Measurements from ENCODE around the gene TMEM41B.
"Not testable (repeated sequence)": the region's sequence is repeated elsewhere in the genome, so short reads cannot be mapped to it uniquely, and the experiment has no call there.

The TMEM41B gene

GRCh38 chr11:9259981-9260837 is 54.2 kb downstream of the TMEM41B start:
- DNase-seq (ENCODE audit: low read depth) = no peak

DNA sequence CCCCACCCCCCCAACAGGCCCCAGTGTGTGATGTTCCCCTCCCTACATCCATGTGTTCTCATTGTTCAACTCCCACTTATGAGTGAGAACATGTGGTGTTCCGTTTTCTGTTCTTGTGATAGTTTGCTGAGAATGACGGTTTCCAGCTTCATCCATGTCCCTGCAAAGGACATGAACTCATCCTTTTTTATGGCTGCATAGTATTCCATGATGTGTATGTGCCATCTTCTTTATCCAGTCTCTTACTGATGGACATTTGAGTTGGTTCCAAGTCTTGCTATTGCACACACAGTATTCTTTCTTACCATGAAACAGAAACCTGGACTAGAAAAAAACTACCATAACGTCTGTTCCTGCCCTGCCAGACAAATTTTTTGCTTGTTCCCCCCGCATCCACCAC is 56.1 kb downstream of the TMEM41B start:
- DNase-seq (ENCODE audit: low read depth) = not testable (repeated sequence)

DNA sequence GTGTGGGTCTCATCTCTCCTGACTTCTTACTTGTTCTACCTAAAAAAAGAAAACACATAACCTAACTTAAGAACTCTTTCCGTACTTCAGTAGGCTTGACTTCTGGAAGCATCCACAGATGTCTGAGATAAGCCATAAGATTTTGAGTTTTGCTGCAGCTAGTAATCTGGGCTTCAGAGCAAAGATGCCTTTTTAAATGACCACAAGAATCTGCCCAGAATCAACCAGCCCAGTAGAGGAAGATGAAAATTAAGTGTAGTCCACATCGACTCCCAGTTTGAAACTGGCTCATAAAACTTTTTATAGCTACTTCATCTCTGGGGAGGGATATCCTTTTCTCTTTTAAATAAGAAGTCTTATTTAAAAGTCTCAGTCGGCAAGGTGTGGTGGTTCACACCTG is 60.0 kb downstream of the TMEM41B start:
- DNase-seq (ENCODE audit: low read depth) = no peak

DNA sequence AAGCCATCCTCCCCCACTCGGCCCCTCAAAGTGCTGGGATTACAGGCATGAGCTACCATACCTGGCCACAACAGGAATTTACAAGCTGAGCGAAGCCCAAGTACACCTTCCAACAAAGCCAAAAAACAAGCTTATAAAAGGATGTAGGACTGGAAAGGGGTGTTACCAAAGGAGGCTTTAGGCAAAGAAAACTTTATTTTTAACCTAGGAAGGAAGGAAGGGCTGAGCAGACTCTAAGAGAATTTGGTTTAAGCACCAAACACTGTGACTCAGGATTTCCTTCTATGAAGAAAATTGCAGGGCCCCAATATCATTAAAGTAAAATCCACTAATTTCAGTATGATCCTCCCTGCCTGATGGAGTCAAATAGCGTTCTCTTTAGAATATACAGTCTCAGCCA is 61.3 kb downstream of the TMEM41B start:
- DNase-seq (ENCODE audit: low read depth) = no peak

DNA sequence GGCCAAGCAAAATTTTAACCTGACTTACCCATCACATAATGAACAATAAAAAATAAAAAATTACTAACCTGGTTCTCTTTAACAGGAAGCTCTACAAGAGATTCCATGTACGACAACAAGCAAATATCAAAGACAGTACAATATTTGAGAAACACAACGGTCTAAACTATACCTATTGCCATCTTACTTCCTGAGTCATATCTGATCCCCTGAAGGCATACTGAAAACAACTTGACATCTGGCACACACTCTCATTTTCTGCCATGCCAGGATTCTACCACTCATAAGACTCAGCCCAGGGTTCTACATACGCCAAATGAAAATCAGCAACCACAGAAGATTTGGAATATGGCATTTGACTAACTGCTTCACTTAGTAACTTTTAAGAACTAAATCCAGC is 63.1 kb downstream of the TMEM41B start:
- DNase-seq (ENCODE audit: low read depth) = no peak

GRCh38 chr11:9250139-9250582 is 64.2 kb downstream of the TMEM41B start:
- no peak for DNase-seq (ENCODE audit: low read depth)

- no peak for DNase-seq (ENCODE audit: low read depth)
These were observed 65.1 kb downstream of the TMEM41B start for GRCh38 chr11:9249252-9249651.

DNA sequence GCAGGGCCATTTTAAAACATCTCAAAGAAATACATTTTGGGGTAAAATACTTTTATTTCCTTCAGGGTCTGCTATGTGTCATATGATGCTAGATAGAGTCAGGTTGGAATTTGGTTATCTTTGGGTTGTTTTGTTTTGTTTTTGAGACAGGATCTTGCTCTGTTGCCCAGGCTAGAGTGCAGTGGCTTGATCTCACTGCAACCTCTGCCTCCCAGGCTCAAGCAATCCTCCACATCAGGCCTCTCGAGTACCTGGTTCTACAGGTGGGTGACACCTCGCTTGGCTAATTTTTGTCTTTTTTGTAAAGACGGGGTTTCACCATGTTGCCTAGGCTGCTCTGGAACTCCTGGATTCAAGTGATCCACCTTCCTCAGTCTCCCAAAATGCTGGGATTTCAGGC is 66.5 kb downstream of the TMEM41B start:
- no peak for DNase-seq (ENCODE audit: low read depth)

DNA sequence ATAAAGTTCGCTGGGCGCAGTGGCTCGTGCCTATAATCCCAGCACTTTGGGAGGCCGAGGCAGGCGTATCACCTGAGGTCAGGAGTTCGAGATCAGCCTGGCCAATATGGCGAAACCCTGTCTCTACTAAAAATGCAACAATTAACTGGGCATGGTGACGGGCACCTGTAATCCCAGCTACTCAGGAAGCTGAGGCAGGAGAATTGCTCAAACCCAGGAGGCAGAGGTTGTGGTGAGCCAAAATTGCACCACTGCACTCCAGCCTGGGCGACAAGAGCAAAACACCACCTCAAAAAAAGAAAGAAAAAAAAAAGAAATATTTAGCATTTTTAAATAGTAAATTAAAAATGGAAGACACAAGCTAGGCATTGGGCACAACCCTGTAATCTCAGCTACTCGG is 78.2 kb downstream of the TMEM41B start:
- not testable (repeated sequence) for DNase-seq (ENCODE audit: low read depth)

- no peak for DNase-seq (ENCODE audit: low read depth)
These were observed 81.9 kb downstream of the TMEM41B start for GRCh38 chr11:9232482-9232881.

- no peak for DNase-seq (ENCODE audit: low read depth)
These were observed 82.6 kb downstream of the TMEM41B start for GRCh38 chr11:9231848-9232177.

All from stimulated activated CD8-positive, alpha-beta memory T cell treated with anti-CD3 and anti-CD28 coated beads, Interleukin-15, amount 100 ng/mL, for 1 hour (primary cell).